ENCODE measurements around the gene SDK1. TPM values are rescaled to one million over a fixed set of nuclear protein-coding genes. Genes with fewer than 3 reads are reported as not detected.

Gene SDK1
- total RNA-seq, 1 donor from 2014 or later = 3.9 TPM

DNA sequence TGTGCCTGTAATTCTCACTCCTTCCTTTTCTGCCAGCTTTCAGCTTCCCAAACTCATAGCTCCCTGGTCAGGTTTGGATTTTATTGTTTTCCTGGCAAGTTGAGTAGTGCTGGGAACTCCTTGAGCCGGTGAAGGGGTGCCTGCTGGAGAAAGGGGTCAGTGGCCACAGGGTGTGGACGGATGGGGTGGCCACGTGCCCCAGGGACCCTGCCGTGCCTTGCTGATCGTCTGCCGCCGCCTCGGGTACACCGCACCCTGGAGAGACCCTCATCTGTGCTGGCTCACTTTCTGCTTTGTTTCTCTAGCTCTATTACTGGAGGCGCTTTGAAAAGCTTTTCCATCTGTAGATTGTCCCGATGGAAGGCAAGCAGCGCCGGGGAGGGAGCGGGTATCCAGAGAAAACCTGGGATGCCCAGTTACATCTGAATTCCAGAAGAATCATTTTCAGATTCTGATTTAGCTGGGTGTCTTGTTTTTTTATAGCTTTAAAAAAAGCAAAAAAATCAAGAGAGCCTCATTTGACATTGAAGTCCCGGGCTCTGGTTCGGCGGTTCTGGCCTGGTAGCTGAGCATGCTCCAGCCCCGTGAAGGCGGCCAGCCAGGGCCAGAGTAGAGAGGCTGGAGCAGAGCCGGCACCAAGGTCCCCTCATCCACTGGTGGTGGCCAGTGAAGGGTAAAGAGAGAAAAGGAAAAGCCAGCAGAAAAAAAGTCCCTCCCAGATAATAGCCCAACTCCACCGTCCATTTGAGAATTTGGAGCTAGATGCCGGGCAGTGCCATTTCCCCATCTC is 870.1 kb downstream of the SDK1 start:
- no peak for DNase-seq (ENCODE audit: low read depth)
- Histone ChIP-seq H3K27me3 (ENCODE audit: control insufficient read depth, insufficient read depth, low read length) (no peaks in the 10 kb centered on the region), H3K36me3 (ENCODE audit: control insufficient read depth, insufficient read depth, low read length) (no peaks in the 10 kb centered on the region), H3K4me3 (ENCODE audit: low read depth, low read length) (no peak overlapping the region)
- TF ChIP-seq, protein P1, sequence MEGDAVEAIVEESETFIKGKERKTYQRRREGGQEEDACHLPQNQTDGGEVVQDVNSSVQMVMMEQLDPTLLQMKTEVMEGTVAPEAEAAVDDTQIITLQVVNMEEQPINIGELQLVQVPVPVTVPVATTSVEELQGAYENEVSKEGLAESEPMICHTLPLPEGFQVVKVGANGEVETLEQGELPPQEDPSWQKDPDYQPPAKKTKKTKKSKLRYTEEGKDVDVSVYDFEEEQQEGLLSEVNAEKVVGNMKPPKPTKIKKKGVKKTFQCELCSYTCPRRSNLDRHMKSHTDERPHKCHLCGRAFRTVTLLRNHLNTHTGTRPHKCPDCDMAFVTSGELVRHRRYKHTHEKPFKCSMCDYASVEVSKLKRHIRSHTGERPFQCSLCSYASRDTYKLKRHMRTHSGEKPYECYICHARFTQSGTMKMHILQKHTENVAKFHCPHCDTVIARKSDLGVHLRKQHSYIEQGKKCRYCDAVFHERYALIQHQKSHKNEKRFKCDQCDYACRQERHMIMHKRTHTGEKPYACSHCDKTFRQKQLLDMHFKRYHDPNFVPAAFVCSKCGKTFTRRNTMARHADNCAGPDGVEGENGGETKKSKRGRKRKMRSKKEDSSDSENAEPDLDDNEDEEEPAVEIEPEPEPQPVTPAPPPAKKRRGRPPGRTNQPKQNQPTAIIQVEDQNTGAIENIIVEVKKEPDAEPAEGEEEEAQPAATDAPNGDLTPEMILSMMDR (IDR thresholded peaks at IDR 0.05; ENCODE audit: insufficient read depth, low read length, poor library complexity, severe bottlenecking) = no peak

DNA sequence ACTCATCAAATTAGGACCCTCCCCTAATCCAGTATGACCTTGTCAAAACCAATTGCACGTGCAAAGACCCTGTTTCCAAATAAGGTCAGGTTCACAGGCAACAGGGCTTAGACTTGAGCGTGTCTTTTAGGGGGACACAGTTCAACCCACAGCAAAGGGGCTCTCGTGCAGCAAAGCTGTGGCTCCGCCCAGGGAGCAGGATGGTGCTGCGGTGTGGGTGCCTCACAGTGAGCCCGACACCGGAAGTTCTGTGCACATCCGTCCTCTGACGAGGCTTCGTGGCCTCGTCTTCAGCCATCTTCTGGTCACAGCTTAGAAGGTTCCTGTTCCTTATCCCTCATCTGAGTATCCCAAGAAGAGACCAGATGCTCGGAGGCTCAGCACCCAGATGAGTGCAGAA is 871.8 kb downstream of the SDK1 start:
- H3K27me3 ChIP-seq (ENCODE audit: control insufficient read depth, insufficient read depth, low read length) = no peaks in the 10 kb centered on the region
- TF ChIP-seq, protein P1 (IDR thresholded peaks at IDR 0.05; ENCODE audit: insufficient read depth, low read length, poor library complexity, severe bottlenecking) = no peak
- H3K36me3 ChIP-seq (ENCODE audit: control insufficient read depth, insufficient read depth, low read length) = no peaks in the 10 kb centered on the region
- H3K4me3 ChIP-seq (ENCODE audit: low read depth, low read length) = no peak overlapping the region
- no peak for DNase-seq (ENCODE audit: low read depth)

DNA sequence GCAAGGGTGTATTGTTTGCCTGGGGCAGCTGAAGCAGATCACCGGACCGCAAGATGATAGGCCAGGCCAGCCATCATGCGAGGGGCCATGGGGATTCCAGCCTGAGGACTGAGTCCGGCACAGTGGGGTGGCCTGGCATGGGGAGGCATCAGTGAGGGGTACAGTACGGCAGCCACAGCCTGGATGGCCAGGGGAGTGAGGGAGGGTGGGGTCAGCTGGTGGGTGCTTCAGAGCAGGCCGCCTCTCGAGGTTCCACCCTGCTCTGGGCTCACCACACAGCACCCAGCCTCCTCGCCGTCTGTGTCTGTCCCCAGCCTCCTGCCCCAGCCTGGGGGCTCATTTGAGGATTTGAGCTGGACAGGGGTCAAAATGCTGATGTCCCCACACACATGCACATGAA is 872.6 kb downstream of the SDK1 start:
- DNase-seq (ENCODE audit: low read depth) = no peak
- H3K27me3 ChIP-seq (ENCODE audit: control insufficient read depth, insufficient read depth, low read length) = no peaks in the 10 kb centered on the region
- H3K36me3 ChIP-seq (ENCODE audit: control insufficient read depth, insufficient read depth, low read length) = no peaks in the 10 kb centered on the region
- TF ChIP-seq, protein P1 (IDR thresholded peaks at IDR 0.05; ENCODE audit: insufficient read depth, low read length, poor library complexity, severe bottlenecking) = no peak
- no peak overlapping the region for H3K4me3 ChIP-seq (ENCODE audit: low read depth, low read length)

GRCh38 chr7:4174016-4174415 is 873.0 kb downstream of the SDK1 start:
- TF ChIP-seq, protein P1 (IDR thresholded peaks at IDR 0.05; ENCODE audit: insufficient read depth, low read length, poor library complexity, severe bottlenecking) = no peak
- Histone ChIP-seq H3K27me3 (ENCODE audit: control insufficient read depth, insufficient read depth, low read length) (no peaks in the 10 kb centered on the region), H3K36me3 (ENCODE audit: control insufficient read depth, insufficient read depth, low read length) (no peaks in the 10 kb centered on the region), H3K4me3 (ENCODE audit: low read depth, low read length) (no peak overlapping the region)
- no peak for DNase-seq (ENCODE audit: low read depth)

GRCh38 chr7:4174451-4174850 is 873.4 kb downstream of the SDK1 start:
- Histone ChIP-seq H3K4me3 (ENCODE audit: low read depth, low read length) (no peak overlapping the region), H3K27me3 (ENCODE audit: control insufficient read depth, insufficient read depth, low read length) (no peaks in the 10 kb centered on the region), H3K36me3 (ENCODE audit: control insufficient read depth, insufficient read depth, low read length) (no peaks in the 10 kb centered on the region)
- DNase-seq (ENCODE audit: low read depth) = no peak
- TF ChIP-seq, protein P1 (IDR thresholded peaks at IDR 0.05; ENCODE audit: insufficient read depth, low read length, poor library complexity, severe bottlenecking) = no peak

DNA sequence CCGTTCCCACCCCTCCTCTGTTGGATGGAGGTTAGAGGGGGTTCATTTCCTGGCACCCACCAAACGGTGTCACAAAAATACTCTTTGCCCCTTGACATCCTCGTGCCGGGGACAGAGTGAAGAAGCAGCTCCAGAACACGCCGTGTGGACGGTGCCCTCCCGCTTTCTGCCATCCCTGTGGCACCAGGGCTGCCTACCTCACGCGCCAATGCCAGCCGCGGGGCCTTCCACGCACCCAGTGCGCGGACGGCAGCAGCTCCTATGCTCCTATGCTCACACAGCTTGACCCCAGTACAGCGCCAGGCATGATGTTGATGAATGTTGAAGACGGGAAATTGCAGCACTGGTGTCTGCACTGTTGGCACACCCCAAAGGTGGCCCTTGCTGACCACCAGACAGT is 873.8 kb downstream of the SDK1 start:
- TF ChIP-seq, protein P1 (IDR thresholded peaks at IDR 0.05; ENCODE audit: insufficient read depth, low read length, poor library complexity, severe bottlenecking) = no peak
- no peak for DNase-seq (ENCODE audit: low read depth)

More for the DNA sequence above, 873.8 kb downstream of the SDK1 start:
- Histone ChIP-seq H3K36me3 (ENCODE audit: control insufficient read depth, insufficient read depth, low read length) (no peaks in the 10 kb centered on the region), H3K27me3 (ENCODE audit: control insufficient read depth, insufficient read depth, low read length) (no peaks in the 10 kb centered on the region), H3K4me3 (ENCODE audit: low read depth, low read length) (no peak overlapping the region)

Data from kidney epithelial cell (primary cell).